ENCODE measurements around the gene PIGP.

- TF ChIP-seq CTCF (IDR thresholded peaks at IDR 0.05): no peak
- no peak for TF ChIP-seq ZFX (IDR thresholded peaks at IDR 0.05; ENCODE audit: borderline replicate concordance)
Measured at GRCh38 chr21:37101384-37101783, 28.5 kb upstream of the PIGP start.
